ENCODE data around the gene RNF217.

- TF ChIP-seq CTCF (IDR thresholded peaks at IDR 0.05) (no peak), POLR2A (IDR thresholded peaks at IDR 0.05) (no peak), EP300 (IDR thresholded peaks at IDR 0.05) (no peak), POLR2AphosphoS5 (IDR thresholded peaks at IDR 0.05) (no peak)
Observed at GRCh38 chr6:124967444-124967843, 5.2 kb downstream of the RNF217 start.
